OCI-LY3 (cell line): ENCODE data around the gene CUBN.

ENCODE experiments used
- H2AFZ ChIP-seq: fragments of 200-600, 300-600 bp; shearing (Covaris generic); 2 replicates; pipeline ENCODE4 v1.6.0; 2014; ENCODE audit warnings: antibody characterized with exemption, low read depth, low read length
- H3K27ac ChIP-seq: fragments of 200-600, 300-600 bp; sonication (generic); 2 replicates; pipeline ENCODE4 v1.5.1; 2014; ENCODE audit warnings: mild to moderate bottlenecking, low read length, moderate library complexity, mixed read lengths
- H3K27me3 ChIP-seq: fragments of 200-600, 300-600 bp; sonication (generic); 2 replicates; pipeline ENCODE4 v1.6.1; 2014; ENCODE audit warnings: low read depth, low read length, mixed read lengths
- H3K36me3 ChIP-seq: fragments of 200-600, 300-600 bp; sonication (generic); replicated peaks from 2 replicates; pipeline ENCODE3; 2014; ENCODE audit warnings: low read depth, low read length, mixed read lengths
- H3K4me1 ChIP-seq: fragments of 300-600, 200-600 bp; sonication (generic); 2 replicates; pipeline ENCODE4 v1.6.1; 2014; ENCODE audit warnings: low read length, mixed read lengths
- H3K4me2 ChIP-seq: fragments of 200-600, 300-600 bp; sonication (generic); 2 replicates; pipeline ENCODE4 v1.6.1; 2014; ENCODE audit warnings: low read length, mixed read lengths
- H3K4me3 ChIP-seq: fragments of 300-600, 200-600 bp; sonication (generic); 2 replicates; pipeline ENCODE4 v1.5.1; 2014; ENCODE audit warnings: antibody characterized with exemption, mild to moderate bottlenecking, low read length, moderate library complexity
- H3K79me2 ChIP-seq: fragments of 300-600, 200-600 bp; shearing (Covaris generic); 2 replicates; pipeline ENCODE4 v1.6.1; 2014; ENCODE audit warnings: mild to moderate bottlenecking, low read length, mixed read lengths
- H3K9ac ChIP-seq: fragments of 300-600, 200-600 bp; shearing (Covaris generic); 2 replicates; pipeline ENCODE4 v1.6.0; 2014; ENCODE audit warnings: mild to moderate bottlenecking, low read length, moderate library complexity
- H3K9me3 ChIP-seq: fragments of 200-600, 300-600 bp; shearing (Covaris generic); 2 replicates; pipeline ENCODE4 v1.6.1; 2014; ENCODE audit warnings: low read length, mixed read lengths; ENCODE audit not compliant: insufficient read depth
- H4K20me1 ChIP-seq: fragments of 200-600, 300-600 bp; sonication (generic); 2 replicates; pipeline ENCODE4 v1.6.1; 2016; ENCODE audit warnings: low read length, mixed read lengths; ENCODE audit not compliant: insufficient read depth
- EZH2phosphoT487 ChIP-seq: fragments of 200-600 bp; shearing (Covaris generic); IDR thresholded peaks from 2 replicates; pipeline ENCODE4 v1.6.1; 2018; ENCODE audit warnings: antibody characterized with exemption, mixed run types, low read depth
- TF ChIP-seq, protein P1 (sequence below): fragments of 200-600, 300-600 bp; sonication (generic); IDR thresholded peaks from 2 replicates; pipeline ENCODE4 v1.5.1; 2014; ENCODE audit warnings: antibody characterized with exemption, low read length, low read depth

Gene CUBN

DNA sequence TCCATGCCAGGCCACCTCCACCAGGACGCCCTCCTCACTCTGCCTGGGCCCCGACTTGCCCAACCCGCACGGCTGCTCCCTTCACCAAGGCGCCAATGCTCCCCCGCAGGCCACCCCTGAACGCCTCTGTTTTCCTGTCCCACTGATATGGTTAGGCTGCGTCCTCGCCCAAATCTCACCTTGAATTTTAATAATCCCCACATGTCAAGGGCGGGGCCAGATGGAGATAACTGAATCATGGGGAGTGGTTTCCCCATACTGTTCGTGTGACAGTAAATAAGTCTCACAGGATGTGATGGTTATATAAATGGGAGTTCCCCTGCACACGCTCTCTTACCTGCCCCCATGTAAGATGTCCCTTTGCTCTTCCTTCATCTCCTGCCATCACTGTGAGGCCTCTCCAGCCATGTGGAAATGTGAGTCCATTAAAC lies 342.2 kb downstream of the CUBN start:
- no peak for TF ChIP-seq EZH2phosphoT487
- TF ChIP-seq, protein P1, sequence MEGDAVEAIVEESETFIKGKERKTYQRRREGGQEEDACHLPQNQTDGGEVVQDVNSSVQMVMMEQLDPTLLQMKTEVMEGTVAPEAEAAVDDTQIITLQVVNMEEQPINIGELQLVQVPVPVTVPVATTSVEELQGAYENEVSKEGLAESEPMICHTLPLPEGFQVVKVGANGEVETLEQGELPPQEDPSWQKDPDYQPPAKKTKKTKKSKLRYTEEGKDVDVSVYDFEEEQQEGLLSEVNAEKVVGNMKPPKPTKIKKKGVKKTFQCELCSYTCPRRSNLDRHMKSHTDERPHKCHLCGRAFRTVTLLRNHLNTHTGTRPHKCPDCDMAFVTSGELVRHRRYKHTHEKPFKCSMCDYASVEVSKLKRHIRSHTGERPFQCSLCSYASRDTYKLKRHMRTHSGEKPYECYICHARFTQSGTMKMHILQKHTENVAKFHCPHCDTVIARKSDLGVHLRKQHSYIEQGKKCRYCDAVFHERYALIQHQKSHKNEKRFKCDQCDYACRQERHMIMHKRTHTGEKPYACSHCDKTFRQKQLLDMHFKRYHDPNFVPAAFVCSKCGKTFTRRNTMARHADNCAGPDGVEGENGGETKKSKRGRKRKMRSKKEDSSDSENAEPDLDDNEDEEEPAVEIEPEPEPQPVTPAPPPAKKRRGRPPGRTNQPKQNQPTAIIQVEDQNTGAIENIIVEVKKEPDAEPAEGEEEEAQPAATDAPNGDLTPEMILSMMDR = no peak
- Histone ChIP-seq H3K27ac (no peak overlapping the region), H3K36me3 (no peaks in the 10 kb centered on the region), H3K9me3 (no peaks in the 10 kb centered on the region), H3K4me2 (no peak overlapping the region), H2AFZ (no peak overlapping the region), H3K4me1 (no peaks in the 10 kb centered on the region), H3K79me2 (no peaks in the 10 kb centered on the region), H3K4me3 (no peak overlapping the region), H4K20me1 (no peaks in the 10 kb centered on the region), H3K9ac (no peak overlapping the region), H3K27me3 (no peaks in the 10 kb centered on the region)

DNA sequence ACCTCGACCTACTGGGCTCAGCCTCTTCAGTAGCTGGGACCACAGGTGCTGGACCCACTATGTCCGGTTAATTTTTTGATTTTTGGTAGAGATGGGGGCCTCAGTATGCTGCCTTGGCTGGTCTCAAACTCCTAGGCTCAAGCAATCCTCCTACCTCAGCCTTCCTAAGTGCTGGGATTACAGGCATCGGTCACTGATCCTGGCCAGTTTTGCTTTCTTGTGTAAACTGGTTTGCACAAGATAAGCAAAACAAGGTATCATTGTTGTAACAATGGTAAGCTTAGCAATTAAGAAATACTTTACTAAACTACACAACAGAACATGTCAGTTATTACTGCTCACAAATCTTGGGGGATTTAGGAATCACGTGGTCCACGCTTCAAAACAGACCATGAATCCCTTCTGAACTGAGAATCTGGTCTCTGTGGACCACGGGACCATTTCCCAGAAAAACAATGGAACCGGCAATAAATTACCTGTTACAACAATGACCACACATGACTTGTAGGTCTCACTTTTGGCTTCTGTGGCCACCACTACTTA lies 349.2 kb downstream of the CUBN start:
- H3K9me3 ChIP-seq = no peaks in the 10 kb centered on the region
- TF ChIP-seq EZH2phosphoT487 = no peak
- TF ChIP-seq, protein P1 = no peak
- H3K4me3 ChIP-seq = no peak overlapping the region
- no peaks in the 10 kb centered on the region for H3K27me3 ChIP-seq
- H3K27ac ChIP-seq = no peak overlapping the region
- no peaks in the 10 kb centered on the region for H4K20me1 ChIP-seq
- no peak overlapping the region for H3K4me2 ChIP-seq
- no peaks in the 10 kb centered on the region for H3K79me2 ChIP-seq
- no peaks in the 10 kb centered on the region for H3K36me3 ChIP-seq
- peaks cover 6% of the 10 kb centered on the region; the same call in 1 of the 2 replicates for H3K4me1 ChIP-seq
- no peak overlapping the region for H2AFZ ChIP-seq
- no peak overlapping the region for H3K9ac ChIP-seq

DNA sequence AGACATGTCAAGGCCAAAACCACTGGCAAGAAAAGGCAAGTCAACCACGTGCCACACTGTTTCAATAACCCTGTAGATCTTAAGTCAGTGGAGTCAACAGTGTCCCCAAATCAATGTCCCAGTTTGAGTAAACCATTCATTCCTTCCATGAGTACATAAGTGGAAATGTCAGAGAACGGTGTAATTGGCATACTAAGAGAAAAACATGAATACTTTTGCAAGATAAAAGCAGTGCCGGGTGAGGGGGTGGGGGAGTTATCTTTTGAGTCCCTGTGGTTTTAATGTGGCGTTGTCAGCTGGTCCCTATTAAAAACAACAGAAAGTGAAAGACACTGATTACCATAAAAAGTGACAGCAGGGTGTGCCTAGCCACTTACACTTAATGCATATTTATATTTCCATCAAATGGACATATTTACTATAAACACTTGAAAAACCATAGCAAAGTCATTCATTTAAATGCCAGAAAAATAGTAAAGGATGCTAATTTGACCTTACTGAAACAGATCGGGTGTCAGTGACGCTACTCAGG lies 350.2 kb downstream of the CUBN start:
- TF ChIP-seq, protein P1 = no peak
- no peak for TF ChIP-seq EZH2phosphoT487
- H3K9me3 ChIP-seq = no peaks in the 10 kb centered on the region
- no peak overlapping the region for H3K4me2 ChIP-seq
- H3K27me3 ChIP-seq = no peaks in the 10 kb centered on the region
- peaks cover 6% of the 10 kb centered on the region; the same call in 1 of the 2 replicates for H3K4me1 ChIP-seq
- H3K36me3 ChIP-seq = no peaks in the 10 kb centered on the region
- H3K4me3 ChIP-seq = no peak overlapping the region
- H3K27ac ChIP-seq = no peak overlapping the region
- no peak overlapping the region for H3K9ac ChIP-seq
- H3K79me2 ChIP-seq = no peaks in the 10 kb centered on the region
- no peak overlapping the region for H2AFZ ChIP-seq
- H4K20me1 ChIP-seq = no peaks in the 10 kb centered on the region

DNA sequence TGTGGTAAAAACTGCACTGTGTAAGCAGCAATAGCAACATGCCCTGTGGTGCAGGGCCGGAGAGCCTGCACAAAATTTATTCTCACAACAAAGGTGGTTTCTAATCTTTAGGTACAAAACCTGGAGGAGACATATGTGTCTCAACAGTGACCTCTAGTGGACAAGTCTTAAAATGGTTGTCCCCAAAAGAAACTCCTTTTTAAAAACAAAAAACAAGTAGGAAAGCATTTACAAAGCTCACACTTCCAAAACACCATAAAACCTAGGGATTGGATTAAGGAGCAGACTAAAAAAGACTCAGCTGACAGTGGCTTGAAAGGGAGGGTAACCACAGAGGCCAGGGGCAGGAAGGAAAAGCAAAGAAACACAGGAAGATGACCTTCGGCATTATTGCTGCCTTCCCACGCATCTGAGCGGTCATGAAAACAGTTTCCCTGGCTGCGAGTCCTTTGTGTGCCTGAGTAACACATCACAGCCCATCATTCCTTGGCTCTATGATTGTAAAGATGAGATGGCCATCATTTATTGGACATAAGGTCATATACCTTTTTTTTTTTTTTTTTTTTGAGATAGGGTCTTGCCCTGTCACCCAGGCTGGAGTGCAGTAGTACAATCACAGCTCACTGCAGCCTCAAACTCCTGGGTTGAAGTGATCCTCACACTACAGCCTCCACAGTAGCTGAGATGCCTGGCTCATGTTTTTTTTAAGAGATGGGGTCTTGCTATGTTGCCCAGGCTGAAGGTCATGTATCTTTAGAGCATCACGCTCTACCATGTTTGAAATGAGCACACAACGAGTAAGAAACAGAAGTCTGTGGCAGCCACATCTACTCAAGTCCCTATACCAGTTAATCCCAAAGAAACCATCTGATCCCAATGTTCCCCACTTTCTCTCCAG lies 351.9 kb downstream of the CUBN start:
- TF ChIP-seq, protein P1 = peak; percentile 60
- TF ChIP-seq EZH2phosphoT487 = no peak
- no peak overlapping the region for H3K4me3 ChIP-seq
- H3K27me3 ChIP-seq = no peaks in the 10 kb centered on the region
- no peaks in the 10 kb centered on the region for H3K9me3 ChIP-seq
- H3K4me2 ChIP-seq = no peak overlapping the region
- H3K4me1 ChIP-seq = peaks cover 6% of the 10 kb centered on the region; the same call in 1 of the 2 replicates
- no peaks in the 10 kb centered on the region for H3K79me2 ChIP-seq
- no peaks in the 10 kb centered on the region for H3K36me3 ChIP-seq
- no peak overlapping the region for H3K9ac ChIP-seq
- H3K27ac ChIP-seq = no peak overlapping the region
- no peaks in the 10 kb centered on the region for H4K20me1 ChIP-seq
- H2AFZ ChIP-seq = no peak overlapping the region
